Transverse colon (tissue), 4 donors: ENCODE results near the gene ROGDI. TPM values are rescaled to one million over a fixed set of nuclear protein-coding genes. Genes with fewer than 3 reads are reported as not detected.

Experiments used
- DNase-seq: peaks from one replicate; pipeline ENCODE4 v3.0.0-alpha.2; 2019
- H3K27ac ChIP-seq, 4 donors: fragments of 200-600 bp; sonication (generic); 2 replicates each; pipeline ENCODE4 v1.5.1; 2016 to 2018; ENCODE audit warnings: inconsistent platforms in 4 of 4
- H3K27me3 ChIP-seq: fragments of 200-600 bp; sonication (generic); 2 replicates; pipeline ENCODE4 v1.5.1; 2017; ENCODE audit warnings: inconsistent platforms
- H3K36me3 ChIP-seq, 4 donors: fragments of 200-600 bp; sonication (generic); 2 replicates each; pipeline ENCODE4 v1.5.1; 2017 to 2019; ENCODE audit warnings: inconsistent platforms in 4 of 4
- H3K4me1 ChIP-seq, 4 donors: fragments of 200-600 bp; sonication (generic); 2 replicates each; pipeline ENCODE4 v1.5.1; 2017 to 2020; ENCODE audit warnings: inconsistent platforms in 4 of 4
- H3K4me3 ChIP-seq, 4 donors: fragments of 200-600 bp; sonication (generic); 1 replicate in 1 of 4; 2 replicates in 3 of 4; pipeline versions ENCODE4 v1.5.1 to v1.6.1; 2017 to 2019; ENCODE audit warnings: inconsistent platforms in 4 of 4
- H3K9me3 ChIP-seq, 2 donors: fragments of 200-600 bp; sonication (generic); 2 replicates each; pipeline ENCODE4 v1.5.1; 2017 to 2019; ENCODE audit warnings: inconsistent platforms in 2 of 2
- EP300 ChIP-seq: sonication (generic); formaldehyde crosslinking; IDR thresholded peaks from one replicate; pipeline ENCODE4 v1.6.1; 2017; ENCODE audit warnings: antibody characterized with exemption, low read depth
- POLR2A ChIP-seq: fragments of 450-650 bp; IDR thresholded peaks from one replicate; pipeline ENCODE4 v1.6.1; 2016; ENCODE audit warnings: antibody characterized with exemption, mild to moderate bottlenecking, moderate library complexity
- POLR2AphosphoS5 ChIP-seq, 3 donors: sonication (generic); formaldehyde crosslinking; IDR thresholded peaks; one replicate each; pipeline ENCODE4 v1.6.1; 2016; ENCODE audit warnings: antibody characterized with exemption in 3 of 3
- WGBS, 2 donors: methylation state at CpG; one replicate each; pipeline ENCODE4 v1.1.5; 2018; ENCODE audit warnings: low coverage in 1 of 2; 5-methylcytosine and 5-hydroxymethylcytosine counted together
- in situ Hi-C, 4 donors: fragments of 200-750 bp; cut with MboI; loops; one replicate each; pipeline versions ENCODE4 v1.15.0 to v1.15.1; 2017; ENCODE audit warnings: low sequenced_read_pairs in 3 of 4, low pct_ligation_motif_present in 1 of 4, low pct_unique_long_range_greater_than_20kb in 1 of 4
- intact Hi-C: fragments of 100-400 bp; cut with DNase I; formaldehyde crosslinking; loops from one replicate; pipeline ENCODE4 v1.15.1; 2023; ENCODE audit warnings: low total_unique reads
- total RNA-seq, 4 donors: library from RNA; depleted of rRNA; stranded (reverse); fragments of >200 nt; gene quantifications; one replicate each; pipeline ENCODE4 v1.1.0, GENCODE V29; 2016
- TF ChIP-seq, protein P1 (sequence below), 5 experiments: fragments of 200-600 bp in 3 of 5; fragments of 450-650 bp in 2 of 5; sonication (generic) in 3 of 5; IDR thresholded peaks; 1 replicate in 2 of 5; 2 replicates in 3 of 5; pipeline ENCODE4 v1.5.1; 2016 to 2017; ENCODE audit warnings: antibody characterized with exemption in 5 of 5, inconsistent platforms in 3 of 5, mild to moderate bottlenecking in 2 of 5, moderate library complexity in 1 of 5

The ROGDI gene
- total RNA-seq, 4 donors from 2014 or later = 28.1 to 75.2 (median 43.7) TPM

DNA sequence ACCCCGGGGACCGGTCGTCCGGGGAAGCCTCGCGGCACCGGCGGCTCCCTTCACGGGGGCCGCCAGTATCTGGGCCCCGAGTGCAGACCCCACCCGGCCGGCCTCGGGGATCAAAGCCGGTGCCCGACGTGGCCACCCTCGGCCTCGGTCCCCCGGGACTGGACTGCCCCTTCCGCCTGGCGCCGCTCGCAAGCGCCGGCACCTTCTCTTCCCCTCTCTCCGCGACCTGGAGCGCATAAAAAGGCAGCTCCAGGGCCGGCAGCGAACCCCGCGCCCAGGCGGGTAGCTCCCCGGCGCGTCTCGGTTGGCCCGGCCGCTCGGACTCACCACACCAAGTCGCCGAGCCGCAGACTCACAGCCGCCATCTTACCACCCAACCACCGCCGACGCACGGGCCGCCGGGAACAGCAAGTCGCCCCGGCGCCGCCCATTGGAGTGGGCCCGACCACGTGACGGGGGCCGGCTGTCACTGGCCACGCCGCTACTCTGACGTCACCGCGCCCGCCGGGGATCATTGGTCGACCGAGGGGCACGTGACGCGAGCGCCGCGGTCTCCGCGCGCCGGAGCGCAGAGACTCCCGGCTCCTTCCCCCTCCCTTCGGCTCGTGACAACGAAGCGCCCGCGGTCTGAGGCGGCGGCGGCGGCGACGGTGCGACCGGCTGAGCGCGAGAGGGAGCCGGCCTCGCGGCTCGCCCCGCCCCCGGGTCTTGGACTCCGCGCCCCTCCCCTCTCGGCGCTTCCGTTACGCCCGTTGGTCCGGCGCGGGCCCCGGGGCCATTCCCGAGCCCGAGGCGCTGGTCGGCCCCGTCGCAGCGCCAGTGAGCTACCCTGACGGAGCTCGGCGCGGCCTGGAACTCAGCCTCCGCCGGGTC is 44.7 kb upstream of the ROGDI start, which contains the start of the genes GLYR1 and UBN1:
TSS of gene GLYR1 (minus strand) at position 388 of the 873 bp plus-strand sequence. CDS start at position 365, 23 bp downstream.
TSS of gene UBN1 (plus strand) at position 581 of the 873 bp plus-strand sequence. CDS start 5,437 bp downstream, outside the sequence.
- 2% methylated on average over 62 of the region's 126 CpGs; no CpG with 5 or more reads in 1 of the 2 donors for WGBS, 2 donors
- H3K27me3 ChIP-seq = no peaks in the 10 kb centered on the region
- peak; percentile 100 for DNase-seq
- H3K36me3 ChIP-seq = peaks cover 0 to 28% (median 12%) of the 10 kb centered on the region in 4 donors
- TF ChIP-seq POLR2AphosphoS5 (IDR thresholded peaks at IDR 0.05) = peak; percentile 91 to 94 (median 92)
- peak; percentile 86 for TF ChIP-seq POLR2A
- TF ChIP-seq, protein P1, sequence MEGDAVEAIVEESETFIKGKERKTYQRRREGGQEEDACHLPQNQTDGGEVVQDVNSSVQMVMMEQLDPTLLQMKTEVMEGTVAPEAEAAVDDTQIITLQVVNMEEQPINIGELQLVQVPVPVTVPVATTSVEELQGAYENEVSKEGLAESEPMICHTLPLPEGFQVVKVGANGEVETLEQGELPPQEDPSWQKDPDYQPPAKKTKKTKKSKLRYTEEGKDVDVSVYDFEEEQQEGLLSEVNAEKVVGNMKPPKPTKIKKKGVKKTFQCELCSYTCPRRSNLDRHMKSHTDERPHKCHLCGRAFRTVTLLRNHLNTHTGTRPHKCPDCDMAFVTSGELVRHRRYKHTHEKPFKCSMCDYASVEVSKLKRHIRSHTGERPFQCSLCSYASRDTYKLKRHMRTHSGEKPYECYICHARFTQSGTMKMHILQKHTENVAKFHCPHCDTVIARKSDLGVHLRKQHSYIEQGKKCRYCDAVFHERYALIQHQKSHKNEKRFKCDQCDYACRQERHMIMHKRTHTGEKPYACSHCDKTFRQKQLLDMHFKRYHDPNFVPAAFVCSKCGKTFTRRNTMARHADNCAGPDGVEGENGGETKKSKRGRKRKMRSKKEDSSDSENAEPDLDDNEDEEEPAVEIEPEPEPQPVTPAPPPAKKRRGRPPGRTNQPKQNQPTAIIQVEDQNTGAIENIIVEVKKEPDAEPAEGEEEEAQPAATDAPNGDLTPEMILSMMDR (IDR thresholded peaks at IDR 0.05) = no peak
- in situ Hi-C loops = loop anchor here in 2 of 4 donors (10.0 kb wide), 2 partner anchors 98 to 108 kb away; partner anchors contain the start of gene SEC14L5 (in 1 of the 2)
- H3K27ac ChIP-seq = peak within 1 kb of the TSS; percentile 99 to 100 (median 100)
- H3K4me3 ChIP-seq = peak within 1 kb of the TSS; percentile 78 to 99 (median 90)
- no peaks in the 10 kb centered on the region for H3K9me3 ChIP-seq
- intact Hi-C loops = loop anchor here (5.0 kb wide), 1 partner anchor 110 kb away; the partner anchor contains the start of gene SEC14L5
- H3K4me1 ChIP-seq = peaks cover 26 to 57% (median 42%) of the 10 kb centered on the region in 4 donors

DNA sequence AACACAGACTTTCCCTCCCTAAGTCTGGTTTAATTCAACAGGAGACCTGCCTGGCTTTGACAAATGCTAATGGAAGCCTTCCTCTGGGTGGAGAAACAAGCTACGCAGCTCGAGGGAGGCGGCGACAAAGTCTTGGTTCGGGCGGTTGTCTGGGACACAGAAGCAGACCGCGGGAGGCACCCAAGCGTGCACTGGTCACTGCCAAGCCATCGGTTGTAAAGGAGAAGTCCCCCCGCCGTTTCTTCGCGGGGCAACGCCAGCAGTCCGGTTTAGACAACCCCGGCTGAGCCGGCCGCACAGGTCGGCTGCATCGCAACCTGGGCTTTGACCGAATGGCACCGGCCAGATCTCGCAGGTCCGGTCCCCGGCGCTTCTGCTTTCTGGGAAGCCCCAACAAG is 44.1 kb upstream of the ROGDI start:
- intact Hi-C loops = loop anchor here (5.0 kb wide), 1 partner anchor 111 kb away; the partner anchor contains the start of gene SEC14L5
- 0% methylated on average over 27 of the region's 27 CpGs; no CpG with 5 or more reads in 1 of the 2 donors for WGBS, 2 donors

DNA sequence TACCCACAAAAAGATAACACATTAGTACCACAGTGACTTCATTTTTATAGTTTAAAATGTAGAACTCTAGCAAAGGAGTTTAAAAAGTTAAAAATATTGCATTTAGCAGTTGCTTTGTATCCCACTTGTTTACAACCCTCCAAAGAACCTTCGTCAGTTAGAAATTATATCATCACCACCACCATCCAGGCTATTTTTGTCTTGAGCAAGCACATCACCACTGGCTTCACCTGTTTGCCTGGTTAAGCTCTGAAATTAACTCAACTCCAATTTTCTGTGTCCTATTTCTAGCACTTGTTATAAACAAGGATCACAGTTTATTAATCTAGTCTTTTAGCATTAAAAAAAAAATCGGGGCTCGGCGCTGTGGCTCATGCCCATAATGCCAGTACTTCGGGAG is 38.6 kb upstream of the ROGDI start:
- H3K36me3 ChIP-seq = peaks cover 0 to 55% (median 27%) of the 10 kb centered on the region in 4 donors
- TF ChIP-seq POLR2A (no peak), EP300 (no peak), POLR2AphosphoS5 (IDR thresholded peaks at IDR 0.05) (no peak)
- TF ChIP-seq, protein P1 (IDR thresholded peaks at IDR 0.05) = no peak
- H3K4me3 ChIP-seq = no peak overlapping the region
- no peaks in the 10 kb centered on the region for H3K9me3 ChIP-seq
- DNase-seq = no peak
- WGBS, 2 donors = 67 to 79% methylated on average over 3 to 5 of the region's 5 CpGs
- H3K27ac ChIP-seq = no peak overlapping the region
- peaks cover 4 to 14% (median 11%) of the 10 kb centered on the region in 4 donors for H3K4me1 ChIP-seq
- in situ Hi-C loops = loop anchor here in 2 of 4 donors (10.0 kb wide), 2 partner anchors 104 to 114 kb away; partner anchors contain the start of gene SEC14L5 (in 1 of the 2)
- intact Hi-C loops = no loop called here
- H3K27me3 ChIP-seq = no peaks in the 10 kb centered on the region

More for the DNA sequence above, 44.1 kb upstream of the ROGDI start:
- Histone ChIP-seq H3K27me3 (no peaks in the 10 kb centered on the region), H3K4me3 (peak overlapping the region; percentile 78 to 99 (median 90)), H3K36me3 (peaks cover 0 to 33% (median 15%) of the 10 kb centered on the region in 4 donors), H3K9me3 (no peaks in the 10 kb centered on the region), H3K4me1 (peaks cover 26 to 50% (median 39%) of the 10 kb centered on the region in 4 donors), H3K27ac (peak overlapping the region; percentile 99 to 100 (median 100))
- no peak for TF ChIP-seq EP300
- TF ChIP-seq POLR2AphosphoS5 (IDR thresholded peaks at IDR 0.05) = peak; percentile 20 to 66 (median 58)
- TF ChIP-seq POLR2A = no peak
- TF ChIP-seq, protein P1 (IDR thresholded peaks at IDR 0.05) = no peak
- DNase-seq = peak; percentile 71
- in situ Hi-C loops = loop anchor here in 2 of 4 donors (10.0 kb wide), 2 partner anchors 98 to 108 kb away; partner anchors contain the start of gene SEC14L5 (in 1 of the 2)

DNA sequence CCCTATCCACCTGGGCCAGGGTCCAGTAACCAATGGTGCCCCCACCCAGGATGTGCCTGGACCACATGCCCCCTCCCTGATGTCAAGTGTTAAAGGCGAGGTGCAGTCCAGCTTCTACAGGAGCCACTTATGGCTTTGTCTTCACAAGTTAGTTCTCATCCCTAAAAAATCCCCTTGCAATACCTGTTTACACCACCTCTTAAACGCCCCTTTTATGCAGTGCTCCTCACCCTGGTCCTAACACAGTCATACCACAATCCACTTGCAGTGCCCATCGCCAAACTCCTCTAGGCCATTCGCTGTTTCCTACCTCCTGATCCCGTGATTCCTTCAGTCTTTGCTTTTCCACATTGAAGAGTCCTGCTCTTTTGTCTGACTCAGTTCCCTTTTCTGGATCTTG is 37.5 kb upstream of the ROGDI start:
- intact Hi-C loops (no loop called here), in situ Hi-C loops (loop anchor here in 2 of 4 donors (10.0 kb wide), 2 partner anchors 105 to 115 kb away; partner anchors contain the start of gene SEC14L5 (in 1 of the 2))
- no peak for DNase-seq
- no peak for TF ChIP-seq POLR2A
- H3K27ac ChIP-seq = no peak overlapping the region
- H3K4me3 ChIP-seq = no peak overlapping the region
- peaks cover 0 to 4% (median under 1%) of the 10 kb centered on the region in 4 donors for H3K4me1 ChIP-seq
- H3K9me3 ChIP-seq = no peaks in the 10 kb centered on the region
- H3K36me3 ChIP-seq = peaks cover 0 to 55% (median 26%) of the 10 kb centered on the region in 4 donors
- no peaks in the 10 kb centered on the region for H3K27me3 ChIP-seq
- WGBS, 2 donors = 83 to 100% methylated on average over 2 to 5 of the region's 5 CpGs
